GM12878 (cell line): ENCODE measurements around the gene MMP3. TPM values are rescaled to one million over a fixed set of nuclear protein-coding genes. Genes with fewer than 3 reads are reported as not detected.

Experiments
- ATAC-seq: fragments of 200-7000 bp; cut with Tn5 transposase; 3 replicates; pipeline ENCODE4 v1.9.1; 2020; ENCODE audit warnings: mild to moderate bottlenecking, moderate library complexity
- BruUV-seq: library from RNA; stranded (reverse); fragments of 400-500 nt; replicated peaks from 2 replicates; lab custom pipeline; 2021; lab: Mats Ljungman, UMichigan
- CTCF ChIA-PET: fragments of 300-600 bp; sonication (Branson Sonifier 250); formaldehyde crosslinking; extraction: SDS; loops from one replicate; lab custom pipeline; 2021; ENCODE audit warnings: inconsistent platforms; lab: Yijun Ruan, JAX
- POLR2A ChIA-PET: fragments of 350-600 bp; formaldehyde crosslinking; extraction: SDS; loops from one replicate; lab custom pipeline; 2021; ENCODE audit warnings: inconsistent platforms; lab: Charles Lee
- RAD21 ChIA-PET: fragments of 300-600 bp; sonication (Branson Sonifier 250); formaldehyde crosslinking; loops from one replicate; lab custom pipeline; 2023; ENCODE audit warnings: antibody characterized with exemption; ENCODE audit not compliant: unreplicated experiment; lab: Charles Lee
- SMC1A ChIA-PET: fragments of 300-600 bp; sonication (Branson Sonifier 250); formaldehyde crosslinking; loops from one replicate; lab custom pipeline; 2023; ENCODE audit not compliant: unreplicated experiment, uncharacterized antibody; lab: Charles Lee
- DNase-seq: peaks from one replicate; pipeline ENCODE4 v3.0.0-alpha.2; 2011; ENCODE audit warnings: low read depth, low spot score
- FAIRE-seq: peaks from 3 replicates; lab custom pipeline; 2011; peaks lifted over from hg19 to GRCh38; lab: Jason Lieb, UNC
- H2AFZ ChIP-seq: 2 replicates; pipeline ENCODE4 v1.6.0; 2011; ENCODE audit warnings: low read depth, low read length, control low read depth; ENCODE audit not compliant: control insufficient read depth
- H3K27ac ChIP-seq: 2 replicates; pipeline ENCODE4 v1.5.1; 2011; ENCODE audit warnings: control low read depth; ENCODE audit not compliant: control insufficient read depth, insufficient read depth
- H3K27me3 ChIP-seq, 2 experiments: replicated peaks in 1 of 2; 2 replicates each; pipeline versions ENCODE4 v1.6.0 to v1.6.1; 2011; ENCODE audit warnings: low read length in 1 of 2; ENCODE audit not compliant: control insufficient read depth in 2 of 2, insufficient read depth in 2 of 2
- H3K36me3 ChIP-seq, 2 experiments: 2 replicates each; pipeline ENCODE4 v1.5.1; 2011; ENCODE audit warnings: low read length in 1 of 2; ENCODE audit not compliant: control insufficient read depth in 2 of 2, insufficient read depth in 2 of 2
- H3K4me1 ChIP-seq: 2 replicates; pipeline ENCODE4 v1.6.1; 2011; ENCODE audit warnings: mild to moderate bottlenecking, low read length, moderate library complexity, mixed read lengths; ENCODE audit not compliant: control insufficient read depth, insufficient read depth
- H3K4me2 ChIP-seq: 2 replicates; pipeline ENCODE4 v1.6.0; 2011; ENCODE audit warnings: control low read depth; ENCODE audit not compliant: control insufficient read depth, insufficient read depth
- H3K4me3 ChIP-seq: fragments of 200-600 bp; sonication (generic); 2 replicates; pipeline ENCODE4 v1.5.1; 2016
- H3K79me2 ChIP-seq: 2 replicates; pipeline ENCODE4 v1.6.0; 2011; ENCODE audit warnings: low read length; ENCODE audit not compliant: control insufficient read depth, insufficient read depth
- H3K9ac ChIP-seq: 2 replicates; pipeline ENCODE4 v1.8.0; 2011; ENCODE audit warnings: low read length, control low read depth, mixed read lengths; ENCODE audit not compliant: control insufficient read depth, insufficient read depth
- H3K9me3 ChIP-seq: replicated peaks from 3 replicates; pipeline ENCODE4 v1.5.1; 2011; ENCODE audit warnings: mild to moderate bottlenecking, low read length; ENCODE audit not compliant: control insufficient read depth, insufficient read depth
- H4K20me1 ChIP-seq: 2 replicates; pipeline ENCODE4 v1.6.0; 2011; ENCODE audit not compliant: control insufficient read depth, insufficient read depth
- ASH2L ChIP-seq: fragments of 300-600, 200-600 bp; sonication (generic); IDR thresholded peaks from 2 replicates; pipeline ENCODE4 v1.6.1; 2017; ENCODE audit warnings: low read depth, mild to moderate bottlenecking, borderline replicate concordance
- BHLHE40 ChIP-seq, 2 experiments: fragments of 450-650 bp in 1 of 2; IDR thresholded peaks; 2 replicates each; pipeline ENCODE4 v1.6.1; 2011 to 2017; ENCODE audit warnings: low read depth in 2 of 2, borderline replicate concordance in 1 of 2, improper control_type of control experiment in 1 of 2, low read length in 1 of 2, mild to moderate bottlenecking in 1 of 2
- BMI1 ChIP-seq: fragments of 450-650 bp; IDR thresholded peaks from 2 replicates; pipeline ENCODE4 v1.6.1; 2016; ENCODE audit warnings: mild to moderate bottlenecking, moderate library complexity, borderline replicate concordance
- CEBPB ChIP-seq, 2 experiments: fragments of 150-350 bp in 1 of 2; IDR thresholded peaks; 2 replicates each; pipeline ENCODE4 v1.6.1; 2012 to 2014; ENCODE audit warnings: low read depth in 2 of 2, low read length in 2 of 2, borderline replicate concordance in 1 of 2, inconsistent platforms in 1 of 2
- HDAC6 ChIP-seq: fragments of 200-600 bp; sonication (generic); IDR thresholded peaks from one replicate; pipeline ENCODE4 v1.8.0; 2017; ENCODE audit warnings: antibody characterized with exemption; ENCODE audit not compliant: unreplicated experiment
- PML ChIP-seq: IDR thresholded peaks from 2 replicates; pipeline ENCODE4 v1.6.1; 2012; ENCODE audit warnings: low read length, inconsistent platforms
- POLR2AphosphoS5 ChIP-seq: IDR thresholded peaks from 2 replicates; pipeline ENCODE4 v1.6.1; 2011; ENCODE audit warnings: mild to moderate bottlenecking, low read length, inconsistent platforms
- SIN3A ChIP-seq: IDR thresholded peaks from 2 replicates; pipeline ENCODE4 v1.6.1; 2012; ENCODE audit warnings: low read depth, low read length, improper control_type of control experiment
- SP1 ChIP-seq: IDR thresholded peaks from one replicate; pipeline ENCODE4 v1.6.1; 2011; ENCODE audit warnings: low read depth, low read length
- ZNF24 ChIP-seq: fragments of 450-650 bp; IDR thresholded peaks from 2 replicates; pipeline ENCODE4 v1.6.1; 2017; ENCODE audit warnings: antibody characterized with exemption, mild to moderate bottlenecking
- ZNF622 ChIP-seq: fragments of 450-650 bp; IDR thresholded peaks from 2 replicates; pipeline ENCODE4 v1.6.1; 2017; ENCODE audit warnings: mild to moderate bottlenecking, inconsistent platforms
- WGBS: methylation state at CpG from one replicate; pipeline ENCODE4 v1.1.6; 2016; ENCODE audit warnings: low lambda C conversion rate; ENCODE audit not compliant: insufficient replicate concordance, insufficient coverage; ENCODE audit errors: missing lambda C conversion rate; 5-methylcytosine and 5-hydroxymethylcytosine counted together
- in situ Hi-C: fragments of 300-500 bp; cut with MboI; formaldehyde crosslinking; loops from 9 replicates; pipeline ENCODE4 v1.14.3; 2018; ENCODE audit warnings: mixed read lengths
- intact Hi-C: fragments of 100-400 bp; cut with micrococcal nuclease; formaldehyde crosslinking; loops from one replicate; pipeline ENCODE4 v1.14.2; 2022; ENCODE audit not compliant: unreplicated experiment
- polyA plus RNA-seq, 11 experiments: library from polyadenylated mRNA; depleted of rRNA in 4 of 11; unstranded in 6 of 11; stranded (reverse) in 5 of 11; fragments of >200 nt; fragmentation: Nextera tagmentation in 4 of 11; fragmentation: Illumina TruSeq in 1 of 11; extraction: Ambion mirVana in 4 of 11; extraction: Trizol in 1 of 11; gene quantifications; 1 replicate in 1 of 11; 2 replicates in 10 of 11; pipeline versions ENCODE4 v1.2.1 to v1.2.3, GENCODE V29; 2011 to 2016; ENCODE audit warnings: inconsistent platforms in 2 of 11, missing spikeins in 2 of 11, low read depth in 1 of 11
- total RNA-seq, 4 experiments: library from RNA; depleted of rRNA in 3 of 4; stranded (reverse); fragments of >200 nt in 3 of 4; fragmentation: Illumina TruSeq in 1 of 4; extraction: Trizol in 1 of 4; gene quantifications; 2 replicates each; pipeline versions ENCODE4 v1.2.1 to v1.2.3, GENCODE V29; 2013 to 2021
- TF ChIP-seq, protein P1 (sequence below): fragments of 450-650 bp; IDR thresholded peaks from 2 replicates; pipeline ENCODE4 v1.6.1; 2017; ENCODE audit warnings: mild to moderate bottlenecking, moderate library complexity
- TF ChIP-seq, protein P2 (sequence below): IDR thresholded peaks from 2 replicates; pipeline ENCODE4 v1.6.1; 2011; ENCODE audit warnings: low read depth, low read length, improper control_type of control experiment, borderline replicate concordance
- TF ChIP-seq, protein P3 (sequence below): IDR thresholded peaks from 2 replicates; pipeline ENCODE4 v1.6.1; 2011; ENCODE audit warnings: borderline replicate concordance, low read depth, mild to moderate bottlenecking, moderate library complexity, low read length; ENCODE audit not compliant: insufficient read depth, poor library complexity, severe bottlenecking

Gene MMP3
- total and polyA plus RNA-seq, 10 of the 15 experiments (the other 5 are each of a cell fraction or from before 2014, with no cell fraction given), result 0.02 to 1.2 TPM; not detected in 8

DNA sequence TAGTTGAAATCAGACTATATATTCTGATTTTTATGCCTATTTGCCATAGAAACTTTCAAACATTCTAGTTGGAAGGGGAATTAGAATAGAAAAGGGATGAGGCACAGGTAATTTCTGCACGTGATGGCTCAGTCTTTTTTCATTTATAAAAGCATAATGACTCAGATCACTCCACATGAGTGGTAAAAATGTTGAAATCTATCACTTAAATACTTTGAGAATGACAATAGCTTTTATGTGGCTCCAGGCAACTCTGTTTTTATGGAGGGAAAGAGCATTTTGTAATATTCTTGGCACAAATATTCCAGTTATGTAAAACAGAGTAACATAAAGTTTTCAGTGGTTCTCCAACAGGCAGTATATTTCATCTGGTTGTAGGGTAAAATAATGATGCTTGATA, 5.9 kb upstream of the MMP3 start (continued):
- TF ChIP-seq, protein P1, sequence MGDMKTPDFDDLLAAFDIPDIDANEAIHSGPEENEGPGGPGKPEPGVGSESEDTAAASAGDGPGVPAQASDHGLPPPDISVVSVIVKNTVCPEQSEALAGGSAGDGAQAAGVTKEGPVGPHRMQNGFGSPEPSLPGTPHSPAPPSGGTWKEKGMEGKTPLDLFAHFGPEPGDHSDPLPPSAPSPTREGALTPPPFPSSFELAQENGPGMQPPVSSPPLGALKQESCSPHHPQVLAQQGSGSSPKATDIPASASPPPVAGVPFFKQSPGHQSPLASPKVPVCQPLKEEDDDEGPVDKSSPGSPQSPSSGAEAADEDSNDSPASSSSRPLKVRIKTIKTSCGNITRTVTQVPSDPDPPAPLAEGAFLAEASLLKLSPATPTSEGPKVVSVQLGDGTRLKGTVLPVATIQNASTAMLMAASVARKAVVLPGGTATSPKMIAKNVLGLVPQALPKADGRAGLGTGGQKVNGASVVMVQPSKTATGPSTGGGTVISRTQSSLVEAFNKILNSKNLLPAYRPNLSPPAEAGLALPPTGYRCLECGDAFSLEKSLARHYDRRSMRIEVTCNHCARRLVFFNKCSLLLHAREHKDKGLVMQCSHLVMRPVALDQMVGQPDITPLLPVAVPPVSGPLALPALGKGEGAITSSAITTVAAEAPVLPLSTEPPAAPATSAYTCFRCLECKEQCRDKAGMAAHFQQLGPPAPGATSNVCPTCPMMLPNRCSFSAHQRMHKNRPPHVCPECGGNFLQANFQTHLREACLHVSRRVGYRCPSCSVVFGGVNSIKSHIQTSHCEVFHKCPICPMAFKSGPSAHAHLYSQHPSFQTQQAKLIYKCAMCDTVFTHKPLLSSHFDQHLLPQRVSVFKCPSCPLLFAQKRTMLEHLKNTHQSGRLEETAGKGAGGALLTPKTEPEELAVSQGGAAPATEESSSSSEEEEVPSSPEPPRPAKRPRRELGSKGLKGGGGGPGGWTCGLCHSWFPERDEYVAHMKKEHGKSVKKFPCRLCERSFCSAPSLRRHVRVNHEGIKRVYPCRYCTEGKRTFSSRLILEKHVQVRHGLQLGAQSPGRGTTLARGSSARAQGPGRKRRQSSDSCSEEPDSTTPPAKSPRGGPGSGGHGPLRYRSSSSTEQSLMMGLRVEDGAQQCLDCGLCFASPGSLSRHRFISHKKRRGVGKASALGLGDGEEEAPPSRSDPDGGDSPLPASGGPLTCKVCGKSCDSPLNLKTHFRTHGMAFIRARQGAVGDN, result no peak
- TF ChIP-seq PML, result no peak

DNA sequence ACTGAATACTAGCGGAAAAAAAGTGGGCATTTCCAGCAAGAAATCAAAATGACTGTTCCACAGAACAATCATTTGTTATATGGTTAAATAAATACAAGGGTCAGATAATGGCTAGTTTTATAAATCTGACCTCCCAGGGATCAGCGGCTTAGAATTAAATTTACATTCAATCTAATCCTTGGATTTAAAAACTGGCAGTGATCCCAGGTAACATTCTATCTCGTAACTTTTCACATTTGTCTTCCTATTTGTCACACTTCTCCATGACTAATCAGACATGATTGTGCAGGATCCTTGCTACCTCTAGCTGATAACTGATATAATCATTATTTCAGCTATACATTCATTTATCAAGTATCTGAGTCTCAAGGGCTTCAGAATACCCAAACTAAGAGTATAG, 2.9 kb upstream of the MMP3 start:
- Histone ChIP-seq H3K79me2 (no peaks in the 10 kb centered on the region), H3K36me3 (no peaks in the 10 kb centered on the region), H3K27me3 (no peaks in the 10 kb centered on the region; a peak in 1 of 4 replicates), H2AFZ (no peak overlapping the region), H3K27ac (no peak overlapping the region), H3K4me2 (no peak overlapping the region), H3K4me3 (no peak overlapping the region), H3K4me1 (no peaks in the 10 kb centered on the region), H3K9ac (no peak overlapping the region), H3K9me3 (no peaks in the 10 kb centered on the region), H4K20me1 (no peaks in the 10 kb centered on the region)
- RAD21 ChIA-PET, result interaction anchor here (0.6 kb wide), 1 partner anchor 67 kb away, joined by 4 read pairs; no protein-coding TSS in a partner anchor
- ATAC-seq (no peak), DNase-seq (no peak), FAIRE-seq (no peak)
- in situ Hi-C loops (no loop called here), intact Hi-C loops (no loop called here)
- BruUV-seq, result no TSS peak
- SMC1A ChIA-PET, result interaction anchor here (0.6 to 1.2 kb wide), 2 partner anchors 9 to 51 kb away, joined by 3 read pairs; no protein-coding TSS in a partner anchor
- CTCF ChIA-PET, result interaction anchor here (0.7 kb wide), 1 partner anchor 21 kb away, joined by 4 read pairs; no protein-coding TSS in a partner anchor
- WGBS, result 44% methylated on average over 3 of the region's 3 CpGs
- POLR2A ChIA-PET, result no interaction called here
- no peak for TF ChIP-seq POLR2AphosphoS5
- TF ChIP-seq ZNF24, result no peak
- TF ChIP-seq, protein P2, sequence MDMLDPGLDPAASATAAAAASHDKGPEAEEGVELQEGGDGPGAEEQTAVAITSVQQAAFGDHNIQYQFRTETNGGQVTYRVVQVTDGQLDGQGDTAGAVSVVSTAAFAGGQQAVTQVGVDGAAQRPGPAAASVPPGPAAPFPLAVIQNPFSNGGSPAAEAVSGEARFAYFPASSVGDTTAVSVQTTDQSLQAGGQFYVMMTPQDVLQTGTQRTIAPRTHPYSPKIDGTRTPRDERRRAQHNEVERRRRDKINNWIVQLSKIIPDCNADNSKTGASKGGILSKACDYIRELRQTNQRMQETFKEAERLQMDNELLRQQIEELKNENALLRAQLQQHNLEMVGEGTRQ, result no peak
- no peak for TF ChIP-seq BHLHE40 (IDR thresholded peaks at IDR 0.05; ENCODE audit: borderline replicate concordance in 1 of 2, low read depth in 2 of 2, low read length in 1 of 2)
- TF ChIP-seq SIN3A, result no peak
- TF ChIP-seq PML, result no peak
- TF ChIP-seq SP1, result no peak
- TF ChIP-seq HDAC6, result no peak
- TF ChIP-seq ZNF622, result no peak
- TF ChIP-seq ASH2L, result no peak
- TF ChIP-seq, protein P3, sequence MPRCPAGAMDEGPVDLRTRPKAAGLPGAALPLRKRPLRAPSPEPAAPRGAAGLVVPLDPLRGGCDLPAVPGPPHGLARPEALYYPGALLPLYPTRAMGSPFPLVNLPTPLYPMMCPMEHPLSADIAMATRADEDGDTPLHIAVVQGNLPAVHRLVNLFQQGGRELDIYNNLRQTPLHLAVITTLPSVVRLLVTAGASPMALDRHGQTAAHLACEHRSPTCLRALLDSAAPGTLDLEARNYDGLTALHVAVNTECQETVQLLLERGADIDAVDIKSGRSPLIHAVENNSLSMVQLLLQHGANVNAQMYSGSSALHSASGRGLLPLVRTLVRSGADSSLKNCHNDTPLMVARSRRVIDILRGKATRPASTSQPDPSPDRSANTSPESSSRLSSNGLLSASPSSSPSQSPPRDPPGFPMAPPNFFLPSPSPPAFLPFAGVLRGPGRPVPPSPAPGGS, result no peak
- no peak for TF ChIP-seq BMI1
- no peak for TF ChIP-seq CEBPB (IDR thresholded peaks at IDR 0.05; ENCODE audit: borderline replicate concordance in 1 of 2, low read depth in 2 of 2, low read length in 2 of 2)
